Stimulated activated naive CD8-positive, alpha-beta T cell treated with anti-CD3 and anti-CD28 coated beads, Interleukin-15, Interleukin-2, amounts not matched to agents 100 U/mL and 50 U/mL, for 24 hours (primary cell): ENCODE results near the gene SV2B.

ENCODE experiments used
- ATAC-seq: fragments of 150-1000 bp; cut with Tn5 transposase; one replicate; pipeline ENCODE4 v1.10.0; 2021
- DNase-seq: peaks from one replicate; pipeline ENCODE4 v3.0.0; 2021

The SV2B gene

GRCh38 chr15:91270747-91271146 lies 170.7 kb downstream of the SV2B start:
- DNase-seq (no peak), ATAC-seq (no peak)

DNA sequence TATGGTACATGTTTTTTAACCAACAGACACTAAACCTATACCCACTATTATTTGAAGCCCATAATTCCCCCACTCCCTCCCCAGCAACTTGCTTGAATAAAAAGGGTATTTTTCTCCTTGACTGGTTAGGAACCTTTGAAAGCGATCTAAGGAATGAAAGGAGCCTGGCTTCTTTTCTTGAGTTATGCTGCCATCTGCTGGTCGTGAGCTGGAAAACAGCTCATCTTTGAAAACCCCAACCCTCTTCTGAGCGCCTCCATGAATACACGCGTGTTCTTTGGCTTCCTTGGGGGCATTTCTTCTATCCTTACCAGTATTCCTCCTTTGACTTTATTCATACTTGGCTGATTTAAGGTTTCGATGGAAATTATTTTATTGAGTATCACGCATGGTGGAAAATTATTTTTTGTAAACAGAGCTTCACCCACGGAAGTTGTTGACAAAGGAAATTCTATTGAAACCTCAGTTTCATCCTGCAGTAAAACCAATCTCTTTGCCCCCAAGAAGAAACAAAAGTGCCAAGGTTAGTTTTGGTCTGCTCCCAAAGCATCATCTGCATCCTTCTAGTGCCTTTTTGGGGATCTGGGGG lies 171.6 kb downstream of the SV2B start:
- ATAC-seq (no peak), DNase-seq (peak; percentile 65)

DNA sequence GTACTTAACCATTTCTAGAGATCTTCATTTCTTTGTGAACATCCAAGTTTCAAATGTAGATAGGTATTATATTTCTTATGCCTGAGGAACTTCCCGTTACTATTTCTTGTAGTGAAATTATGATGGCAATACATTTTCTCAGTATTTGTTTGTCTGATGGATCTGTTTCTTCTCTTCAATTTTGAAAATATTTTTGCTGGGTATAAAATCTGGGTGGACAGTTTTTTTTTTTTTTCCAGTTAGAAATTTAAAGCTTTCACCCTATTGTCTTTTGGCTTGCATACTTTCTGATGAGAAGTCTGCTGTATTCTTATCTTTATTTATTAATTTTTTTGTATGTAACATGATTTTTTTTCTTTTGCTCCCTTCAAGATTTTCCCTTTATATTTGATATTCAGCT lies 175.8 kb downstream of the SV2B start:
- ATAC-seq (no peak), DNase-seq (no peak)

- ATAC-seq (no peak), DNase-seq (no peak)
Observed at GRCh38 chr15:91278951-91279350, 178.9 kb downstream of the SV2B start.

DNA sequence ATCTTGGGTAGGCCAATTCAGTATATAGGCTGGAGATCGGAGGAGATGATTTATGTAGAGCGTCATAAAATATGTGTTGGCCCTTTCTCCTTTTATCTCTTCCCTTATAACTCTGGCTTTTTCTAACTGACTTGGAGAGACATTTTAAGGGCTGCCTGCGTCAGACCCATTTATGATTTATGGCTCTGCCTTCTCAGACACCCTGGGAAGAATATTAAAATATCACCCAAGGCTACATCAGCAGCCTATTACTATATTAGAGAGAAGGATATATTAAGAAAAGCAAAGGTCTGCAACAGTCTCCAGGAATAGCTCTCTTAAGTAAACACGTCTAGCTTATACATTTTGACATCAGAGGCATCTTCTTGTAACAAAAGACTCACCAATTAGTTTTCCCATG lies 179.4 kb downstream of the SV2B start:
- DNase-seq = no peak
- no peak for ATAC-seq

DNA sequence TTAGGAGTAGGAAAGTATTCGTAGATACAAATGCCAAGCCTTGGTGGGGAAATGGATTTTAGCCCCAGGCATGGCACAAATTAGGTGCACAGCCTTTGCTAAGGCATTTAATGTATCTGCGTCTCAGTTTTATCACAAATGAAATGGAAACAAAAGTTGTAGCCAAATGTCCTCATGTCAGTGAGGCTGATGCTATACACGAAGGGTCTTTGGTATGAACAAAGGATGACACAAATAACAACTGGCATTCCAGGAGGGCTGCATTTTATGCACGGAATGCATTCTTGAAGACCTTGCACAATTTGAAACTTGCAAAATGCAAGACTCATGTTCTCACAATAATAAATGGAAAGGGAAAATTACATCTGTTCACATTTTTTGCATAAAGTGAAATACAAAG lies 181.9 kb downstream of the SV2B start:
- no peak for ATAC-seq
- DNase-seq = no peak

DNA sequence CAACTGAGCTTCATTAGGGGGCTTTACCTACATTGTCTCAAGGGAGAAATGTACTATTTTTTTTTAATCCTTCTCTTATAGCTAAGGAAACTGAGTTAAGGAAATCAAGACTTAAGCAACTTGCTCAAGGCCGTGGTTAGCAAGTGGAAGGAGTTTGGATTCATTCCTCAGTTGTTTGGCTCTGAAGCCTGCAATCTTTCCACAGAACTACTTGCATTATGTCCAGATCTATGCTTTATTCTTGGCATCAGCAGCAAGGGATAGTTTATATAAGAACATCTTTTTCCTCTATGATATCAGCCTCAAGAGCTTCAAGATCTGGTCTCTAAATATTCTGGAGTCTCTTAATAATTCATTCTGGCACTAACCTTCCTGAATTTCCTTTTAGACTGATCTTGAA lies 182.4 kb downstream of the SV2B start:
- DNase-seq (no peak), ATAC-seq (no peak)

DNA sequence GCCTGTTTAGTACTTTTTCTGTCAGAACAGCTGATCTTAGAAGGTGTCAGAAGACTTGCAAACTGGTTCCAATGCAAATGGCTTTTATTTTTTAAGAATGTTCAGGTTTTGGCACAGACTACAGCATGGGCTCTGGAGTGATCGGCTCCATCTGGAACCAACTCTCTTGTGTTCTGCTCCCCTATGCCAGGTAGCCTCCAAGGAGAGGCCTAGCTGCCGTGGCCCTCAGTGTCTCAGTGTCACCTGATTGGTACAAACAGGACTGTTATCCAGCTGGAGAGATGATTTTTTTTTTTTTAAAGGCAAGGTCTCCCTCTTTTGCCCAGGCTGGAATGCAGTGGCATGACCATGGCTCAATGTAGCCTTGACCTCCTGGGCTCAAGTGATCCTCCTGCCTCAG lies 183.1 kb downstream of the SV2B start:
- no peak for DNase-seq
- ATAC-seq = no peak

- ATAC-seq (no peak), DNase-seq (no peak)
Observed at GRCh38 chr15:91284758-91285466, 184.9 kb downstream of the SV2B start.

DNA sequence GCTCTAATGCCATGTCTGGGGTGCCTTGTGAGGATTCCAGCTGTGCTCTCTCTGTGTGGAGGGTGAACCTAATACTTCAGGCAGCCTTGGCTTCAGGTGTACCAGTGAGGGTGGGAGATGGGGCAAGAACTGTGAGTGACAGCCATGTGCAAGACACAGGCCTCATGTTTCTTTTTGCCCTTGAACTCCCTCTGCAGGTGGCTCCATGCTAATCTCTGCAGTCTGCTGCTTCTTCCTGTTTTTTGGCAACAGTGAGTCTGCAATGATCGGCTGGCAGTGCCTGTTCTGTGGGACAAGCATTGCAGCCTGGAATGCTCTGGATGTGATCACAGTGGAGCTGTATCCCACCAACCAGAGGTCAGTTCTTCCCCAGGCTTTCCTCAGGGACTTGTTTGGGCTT lies 189.3 kb downstream of the SV2B start:
- DNase-seq (no peak), ATAC-seq (peak; percentile 32)

GRCh38 chr15:91290553-91290952 lies 190.5 kb downstream of the SV2B start:
- DNase-seq = no peak
- ATAC-seq = no peak

DNA sequence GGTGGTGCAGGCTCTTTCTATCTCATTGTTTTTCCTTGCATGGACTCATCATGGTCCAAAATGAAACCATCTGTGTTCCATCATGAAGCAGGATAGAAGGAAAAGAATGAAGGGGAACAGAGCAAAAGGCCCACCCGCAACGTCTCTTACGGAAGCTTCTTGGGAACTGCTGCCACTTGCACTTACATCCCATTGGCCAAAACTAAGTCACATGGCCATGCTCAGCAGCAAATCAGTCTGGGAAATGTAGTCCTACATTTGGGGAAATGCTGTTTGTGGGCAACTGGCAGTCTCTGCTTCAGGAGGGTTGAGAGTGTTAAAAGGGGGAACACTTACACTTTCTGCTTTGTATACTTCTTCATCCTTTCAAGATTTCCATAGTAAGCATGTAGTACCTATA lies 191.6 kb downstream of the SV2B start:
- ATAC-seq (peak; percentile 32), DNase-seq (no peak)

DNA sequence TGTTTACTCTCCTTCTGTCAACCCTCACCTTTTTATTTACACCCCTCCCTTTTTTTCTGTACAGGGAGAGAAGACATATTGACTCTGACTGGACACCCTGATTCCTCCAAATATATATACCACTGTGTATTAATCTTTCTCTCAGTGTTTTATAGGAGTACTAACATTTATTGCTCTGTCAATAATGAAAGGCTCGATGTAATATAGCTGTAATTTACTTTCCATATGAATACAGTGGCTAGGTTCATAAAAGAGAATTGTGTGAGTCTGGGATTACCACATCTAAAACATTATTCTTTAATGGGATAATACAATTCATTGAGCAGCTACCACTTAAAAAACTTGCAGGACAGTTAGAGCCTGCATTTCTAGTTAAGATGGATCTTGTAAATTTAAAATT lies 194.3 kb downstream of the SV2B start:
- DNase-seq (no peak), ATAC-seq (no peak)

GRCh38 chr15:91294795-91295194 lies 194.7 kb downstream of the SV2B start:
- DNase-seq = no peak
- ATAC-seq = no peak

DNA sequence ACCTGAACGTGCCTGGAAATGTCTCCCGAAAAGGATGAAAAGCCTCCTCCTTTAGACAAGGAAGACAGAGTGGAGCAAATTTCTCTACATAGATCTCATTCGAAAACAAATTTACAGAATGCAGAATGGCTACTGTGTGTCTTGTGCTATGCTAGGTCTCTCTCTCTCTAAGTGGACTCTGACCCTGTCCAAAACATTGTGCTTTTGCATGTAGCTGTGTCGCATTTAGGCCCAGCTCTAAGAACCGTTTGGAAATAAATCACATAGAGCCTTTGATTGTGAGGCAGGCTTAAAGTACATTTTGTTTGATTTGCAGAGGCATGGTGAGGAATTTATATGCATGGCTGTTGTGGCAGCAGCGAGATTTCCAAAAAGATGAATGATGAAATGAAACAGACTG lies 198.0 kb downstream of the SV2B start:
- ATAC-seq = no peak

GRCh38 chr15:91302588-91303439 lies 202.8 kb downstream of the SV2B start:
- no peak for DNase-seq
- no peak for ATAC-seq

More for the DNA sequence above, 198.0 kb downstream of the SV2B start:
- no peak for DNase-seq

DNA sequence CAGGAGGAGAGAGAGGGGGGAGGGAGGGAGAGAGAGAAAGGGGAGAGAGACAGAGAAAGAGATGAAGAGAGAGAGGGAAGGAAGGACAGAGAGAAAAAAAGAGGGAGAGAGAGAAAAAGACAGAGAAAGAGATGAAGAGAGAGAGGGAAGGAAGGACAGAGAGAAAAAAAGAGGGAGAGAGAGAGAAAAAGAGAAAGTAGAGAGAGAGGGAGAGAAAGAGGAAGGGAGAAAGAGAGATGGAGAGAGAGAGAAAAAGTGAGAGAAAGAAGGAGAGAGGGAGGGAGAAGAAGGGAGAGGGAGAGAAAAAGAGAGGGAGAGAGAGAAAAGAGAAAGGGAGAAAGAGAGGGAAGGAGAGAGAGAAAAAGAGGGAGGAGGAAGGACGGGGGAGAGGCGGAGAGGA lies 204.2 kb downstream of the SV2B start:
- DNase-seq (no peak), ATAC-seq (no peak)

GRCh38 chr15:91304786-91305185 lies 204.7 kb downstream of the SV2B start:
- DNase-seq (no peak), ATAC-seq (no peak)

- ATAC-seq (no peak), DNase-seq (no peak)
Observed at GRCh38 chr15:91306144-91306543, 206.1 kb downstream of the SV2B start.

GRCh38 chr15:91307601-91308000 lies 207.5 kb downstream of the SV2B start:
- DNase-seq = no peak

GRCh38 chr15:91308199-91308598 lies 208.1 kb downstream of the SV2B start:
- ATAC-seq = peak; percentile 69
- no peak for DNase-seq

More at GRCh38 chr15:91307601-91308000, 207.5 kb downstream of the SV2B start:
- no peak for ATAC-seq

- peak; percentile 50 for ATAC-seq
- DNase-seq = no peak
Observed at GRCh38 chr15:91308855-91309254, 208.8 kb downstream of the SV2B start.

DNA sequence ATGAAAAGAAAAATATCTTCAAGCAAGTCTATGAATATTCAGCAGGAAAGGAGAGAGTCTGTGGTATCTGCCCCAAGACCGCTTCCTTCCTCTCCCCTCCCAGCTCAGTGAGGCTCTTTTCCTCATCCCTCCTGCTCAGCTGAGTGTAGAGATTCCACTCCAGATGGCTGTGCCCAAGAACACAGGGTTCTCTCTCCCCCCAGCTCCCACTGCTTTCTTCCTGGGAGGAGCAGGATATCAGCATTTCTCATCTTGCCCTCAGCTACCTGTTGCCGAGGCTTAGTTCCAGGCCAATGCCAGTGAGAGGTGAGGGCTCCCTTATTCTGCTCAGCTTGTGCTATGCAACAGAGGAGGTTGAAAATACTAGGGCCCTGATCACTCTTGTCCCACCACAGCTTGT lies 211.9 kb downstream of the SV2B start:
- DNase-seq = no peak

More for the DNA sequence above, 211.9 kb downstream of the SV2B start:
- peak; percentile 32 for ATAC-seq
